Urinary bladder (tissue), 4 donors: Measurements from ENCODE around the gene TUBA3C. TPM values are rescaled to one million over a fixed set of nuclear protein-coding genes. Genes with fewer than 3 reads are reported as not detected.
"Not testable (repeated sequence)": the region's sequence is repeated elsewhere in the genome, so short reads cannot be mapped to it uniquely, and the experiment has no call there.

Source experiments
- DNase-seq: peaks from one replicate; pipeline ENCODE4 v3.0.0-alpha.2; 2015; ENCODE audit errors: extremely low spot score
- H3K27ac ChIP-seq: one replicate; pipeline ENCODE4 v1.5.1; 2013; ENCODE audit warnings: low read depth, mild to moderate bottlenecking, moderate library complexity
- H3K36me3 ChIP-seq: one replicate; pipeline ENCODE4 v1.6.1; 2013; ENCODE audit warnings: mild to moderate bottlenecking, moderate library complexity; ENCODE audit not compliant: insufficient read depth
- H3K4me1 ChIP-seq: one replicate; pipeline ENCODE4 v1.6.1; 2013; ENCODE audit warnings: mild to moderate bottlenecking, moderate library complexity; ENCODE audit not compliant: insufficient read depth
- H3K4me3 ChIP-seq: one replicate; pipeline ENCODE4 v1.5.1; 2013; ENCODE audit warnings: low read depth, low read length
- WGBS: extraction: QIAGEN DNeasy Blood & Tissue Kit; methylation state at CpG from one replicate; pipeline ENCODE4 v1.1.7; 2013; 5-methylcytosine and 5-hydroxymethylcytosine counted together
- polyA plus RNA-seq: library from polyadenylated mRNA; stranded (reverse); fragments of 200-250 nt; gene quantifications from one replicate; pipeline ENCODE4 v1.2.3, GENCODE V29; 2013
- total RNA-seq: library from RNA; depleted of rRNA; stranded (reverse); fragments of >200 nt; gene quantifications from one replicate; pipeline ENCODE4 v1.2.3, GENCODE V29; 2014
- donor health status: healthy with polysubstance abuse.
- donor health status: healthy.

The TUBA3C gene
- total and polyA plus RNA-seq, 2 donors, result not detected

GRCh38 chr13:19176981-19177776 is 4.4 kb downstream of the TUBA3C start:
- WGBS, result 85% methylated on average over 36 of the region's 36 CpGs
- H3K4me1 ChIP-seq, H3K36me3 ChIP-seq, H3K4me3 ChIP-seq, DNase-seq, H3K27ac ChIP-seq: not testable (repeated sequence)

GRCh38 chr13:19173752-19174151 is 7.9 kb downstream of the TUBA3C start:
- no peak for DNase-seq
- no peaks in the 10 kb centered on the region for H3K4me1 ChIP-seq
- WGBS, result 82% methylated on average over 16 of the region's 16 CpGs
- no peaks in the 10 kb centered on the region for H3K36me3 ChIP-seq
- H3K27ac ChIP-seq, result no peak overlapping the region
- H3K4me3 ChIP-seq, result no peak overlapping the region

- no peaks in the 10 kb centered on the region for H3K4me1 ChIP-seq
- no peak overlapping the region for H3K4me3 ChIP-seq
- 63% methylated on average over 6 of the region's 6 CpGs for WGBS
- no peak for DNase-seq
- no peak overlapping the region for H3K27ac ChIP-seq
- H3K36me3 ChIP-seq, result no peaks in the 10 kb centered on the region
These were observed 9.0 kb downstream of the TUBA3C start for GRCh38 chr13:19172647-19173030.

GRCh38 chr13:19172007-19172646 is 9.5 kb downstream of the TUBA3C start:
- Histone ChIP-seq H3K4me1 (no peaks in the 10 kb centered on the region), H3K27ac (no peak overlapping the region), H3K36me3 (no peaks in the 10 kb centered on the region), H3K4me3 (no peak overlapping the region)
- DNase-seq, result no peak
- 61% methylated on average over 9 of the region's 9 CpGs for WGBS

GRCh38 chr13:19171563-19171962 is 10.1 kb downstream of the TUBA3C start:
- no peaks in the 10 kb centered on the region for H3K4me1 ChIP-seq
- DNase-seq, result no peak
- 85% methylated on average over 7 of the region's 7 CpGs for WGBS
- no peaks in the 10 kb centered on the region for H3K36me3 ChIP-seq
- H3K4me3 ChIP-seq, result no peak overlapping the region
- no peak overlapping the region for H3K27ac ChIP-seq

- WGBS, result 57% methylated on average over 4 of the region's 4 CpGs
- Histone ChIP-seq H3K4me3 (no peak overlapping the region), H3K4me1 (no peaks in the 10 kb centered on the region), H3K27ac (no peak overlapping the region), H3K36me3 (no peaks in the 10 kb centered on the region)
- DNase-seq, result no peak
These were observed 11.6 kb downstream of the TUBA3C start for GRCh38 chr13:19169991-19170390.

GRCh38 chr13:19169496-19169895 is 12.1 kb downstream of the TUBA3C start:
- 80% methylated on average over 3 of the region's 3 CpGs for WGBS
- DNase-seq, result no peak
- no peak overlapping the region for H3K27ac ChIP-seq
- H3K36me3 ChIP-seq, result no peaks in the 10 kb centered on the region
- no peak overlapping the region for H3K4me3 ChIP-seq
- H3K4me1 ChIP-seq, result no peaks in the 10 kb centered on the region

- H3K36me3 ChIP-seq, result no peaks in the 10 kb centered on the region
- WGBS, result 72% methylated on average over 5 of the region's 5 CpGs
- DNase-seq, result no peak
These were observed 20.3 kb downstream of the TUBA3C start for GRCh38 chr13:19161308-19161707.

GRCh38 chr13:19159761-19160420 is 21.7 kb downstream of the TUBA3C start:
- Histone ChIP-seq H3K4me3 (no peak overlapping the region), H3K36me3 (no peaks in the 10 kb centered on the region), H3K4me1 (no peaks in the 10 kb centered on the region), H3K27ac (no peak overlapping the region)
- DNase-seq, result no peak
- 72% methylated on average over 9 of the region's 9 CpGs for WGBS

More at GRCh38 chr13:19161308-19161707, 20.3 kb downstream of the TUBA3C start:
- Histone ChIP-seq H3K4me3 (no peak overlapping the region), H3K27ac (no peak overlapping the region), H3K4me1 (no peaks in the 10 kb centered on the region)

- WGBS, result 86% methylated on average over 2 of the region's 2 CpGs
- DNase-seq, result no peak
- no peaks in the 10 kb centered on the region for H3K36me3 ChIP-seq
These were observed 22.4 kb downstream of the TUBA3C start for GRCh38 chr13:19159181-19159580.

GRCh38 chr13:19158526-19159174 is 23.0 kb downstream of the TUBA3C start:
- H3K4me3 ChIP-seq, result no peak overlapping the region
- DNase-seq, result no peak
- WGBS, result 69% methylated on average over 9 of the region's 9 CpGs
- H3K27ac ChIP-seq, result no peak overlapping the region
- no peaks in the 10 kb centered on the region for H3K36me3 ChIP-seq
- H3K4me1 ChIP-seq, result no peaks in the 10 kb centered on the region

More at GRCh38 chr13:19159181-19159580, 22.4 kb downstream of the TUBA3C start:
- Histone ChIP-seq H3K4me3 (no peak overlapping the region), H3K4me1 (no peaks in the 10 kb centered on the region), H3K27ac (no peak overlapping the region)

GRCh38 chr13:19158006-19158405 is 23.6 kb downstream of the TUBA3C start:
- H3K36me3 ChIP-seq, result no peaks in the 10 kb centered on the region
- no peak overlapping the region for H3K4me3 ChIP-seq
- 68% methylated on average over 6 of the region's 6 CpGs for WGBS
- DNase-seq, result no peak
- H3K27ac ChIP-seq, result no peak overlapping the region
- no peaks in the 10 kb centered on the region for H3K4me1 ChIP-seq

GRCh38 chr13:19157461-19157860 is 24.2 kb downstream of the TUBA3C start:
- Histone ChIP-seq H3K4me1 (no peaks in the 10 kb centered on the region), H3K4me3 (no peak overlapping the region), H3K27ac (no peak overlapping the region), H3K36me3 (no peaks in the 10 kb centered on the region)
- DNase-seq, result no peak
- 53% methylated on average over 2 of the region's 2 CpGs for WGBS
